ENCODE measurements around the gene BCAS3. TPM values are rescaled to one million over a fixed set of nuclear protein-coding genes. Genes with fewer than 3 reads are reported as not detected.
A peak's percentile ranks its signal among the peaks of the same experiment; 100 is the strongest.

The BCAS3 gene
- total RNA-seq, 1 donor from 2014 or later: 14.5 TPM

DNA sequence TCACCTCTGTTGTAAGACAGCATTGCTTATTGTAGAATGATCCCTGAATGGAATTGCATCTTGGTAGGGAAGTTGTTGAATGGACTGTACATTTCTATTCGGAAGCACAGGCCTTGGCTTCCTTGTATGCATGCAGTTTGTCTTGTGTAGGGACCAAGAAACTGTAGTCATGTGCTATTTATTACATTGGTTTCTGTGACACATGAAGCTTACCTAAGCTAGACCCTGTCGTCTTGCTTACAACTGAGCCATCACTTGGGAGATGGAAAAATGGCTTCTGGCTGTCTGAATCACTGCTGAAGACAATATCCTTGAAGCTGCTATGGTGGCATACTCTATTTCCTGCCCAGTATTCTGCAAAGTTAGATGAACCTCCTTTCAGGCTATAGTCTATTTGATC is 48.5 kb upstream of the BCAS3 start:
- Mint-ChIP-seq H3K4me1 (ENCODE audit: low read depth, unreplicated experiment) (no peaks in the 10 kb centered on the region), H3K36me3 (ENCODE audit: low read depth, unreplicated experiment) (peaks cover 3% of the 10 kb centered on the region), H3K4me3 (ENCODE audit: unreplicated experiment) (no peak overlapping the region), H3K27me3 (ENCODE audit: low read depth, unreplicated experiment) (no peaks in the 10 kb centered on the region), H3K9me3 (ENCODE audit: unreplicated experiment) (no peaks in the 10 kb centered on the region), H3K27ac (ENCODE audit: unreplicated experiment) (no peak overlapping the region)
- FAIRE-seq (no peak), DNase-seq (ENCODE audit: low read depth) (no peak)
- peaks cover 10% of the 10 kb centered on the region for H3K79me2 ChIP-seq (ENCODE audit: insufficient read depth, low read length)
- H4K20me1 ChIP-seq (ENCODE audit: insufficient read depth, low read length): peaks cover 24% of the 10 kb centered on the region
- no peaks in the 10 kb centered on the region for H3K4me1 ChIP-seq (ENCODE audit: insufficient read depth, low read length)
- H3K27me3 ChIP-seq (ENCODE audit: insufficient read depth, low read length): no peaks in the 10 kb centered on the region
- H3K4me3 ChIP-seq (ENCODE audit: insufficient read depth, low read depth, low read length): no peak overlapping the region
- no peak for TF ChIP-seq EZH2 (IDR thresholded peaks at IDR 0.05; ENCODE audit: insufficient read depth, low read length)
- TF ChIP-seq, protein P1, sequence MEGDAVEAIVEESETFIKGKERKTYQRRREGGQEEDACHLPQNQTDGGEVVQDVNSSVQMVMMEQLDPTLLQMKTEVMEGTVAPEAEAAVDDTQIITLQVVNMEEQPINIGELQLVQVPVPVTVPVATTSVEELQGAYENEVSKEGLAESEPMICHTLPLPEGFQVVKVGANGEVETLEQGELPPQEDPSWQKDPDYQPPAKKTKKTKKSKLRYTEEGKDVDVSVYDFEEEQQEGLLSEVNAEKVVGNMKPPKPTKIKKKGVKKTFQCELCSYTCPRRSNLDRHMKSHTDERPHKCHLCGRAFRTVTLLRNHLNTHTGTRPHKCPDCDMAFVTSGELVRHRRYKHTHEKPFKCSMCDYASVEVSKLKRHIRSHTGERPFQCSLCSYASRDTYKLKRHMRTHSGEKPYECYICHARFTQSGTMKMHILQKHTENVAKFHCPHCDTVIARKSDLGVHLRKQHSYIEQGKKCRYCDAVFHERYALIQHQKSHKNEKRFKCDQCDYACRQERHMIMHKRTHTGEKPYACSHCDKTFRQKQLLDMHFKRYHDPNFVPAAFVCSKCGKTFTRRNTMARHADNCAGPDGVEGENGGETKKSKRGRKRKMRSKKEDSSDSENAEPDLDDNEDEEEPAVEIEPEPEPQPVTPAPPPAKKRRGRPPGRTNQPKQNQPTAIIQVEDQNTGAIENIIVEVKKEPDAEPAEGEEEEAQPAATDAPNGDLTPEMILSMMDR (IDR thresholded peaks at IDR 0.05; ENCODE audit: insufficient read depth, low read depth, low read length): no peak
- H2AFZ ChIP-seq (ENCODE audit: low read depth, low read length): no peak overlapping the region
- no peak overlapping the region for H3K4me2 ChIP-seq (ENCODE audit: low read length)
- no peak overlapping the region for H3K9ac ChIP-seq (ENCODE audit: low read length)
- H3K36me3 ChIP-seq (ENCODE audit: insufficient read depth, low read length): no peaks in the 10 kb centered on the region
- H3K9me3 ChIP-seq (ENCODE audit: insufficient read depth, low read depth, low read length): no peaks in the 10 kb centered on the region
- no peak overlapping the region for H3K27ac ChIP-seq (ENCODE audit: low read depth, low read length)

DNA sequence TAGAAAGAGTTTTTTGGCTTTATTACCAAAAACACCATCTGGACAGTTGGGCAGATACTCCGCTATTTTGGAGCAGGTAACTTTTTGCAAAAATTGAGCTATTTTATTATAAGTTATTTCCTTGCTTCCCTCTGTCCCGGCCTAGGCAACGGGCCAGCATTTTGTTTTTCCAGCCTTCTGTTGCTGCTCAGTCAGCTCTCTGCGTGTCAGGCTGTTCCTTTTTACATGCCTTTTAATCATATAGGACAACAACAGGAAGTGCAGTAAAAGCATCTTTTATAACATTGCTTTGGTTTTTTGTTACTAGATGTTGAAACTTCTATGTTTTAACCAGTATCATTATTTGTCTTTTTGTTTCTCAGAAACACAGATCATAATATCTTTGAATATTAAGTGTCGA is 47.3 kb upstream of the BCAS3 start:
- H3K27ac ChIP-seq (ENCODE audit: low read depth, low read length): no peak overlapping the region
- H3K27ac Mint-ChIP-seq (ENCODE audit: unreplicated experiment): no peak overlapping the region
- no peaks in the 10 kb centered on the region for H3K4me1 Mint-ChIP-seq (ENCODE audit: low read depth, unreplicated experiment)
- DNase-seq (ENCODE audit: low read depth) (no peak), FAIRE-seq (no peak)
- no peaks in the 10 kb centered on the region for H3K4me1 ChIP-seq (ENCODE audit: insufficient read depth, low read length)
- peaks cover 25% of the 10 kb centered on the region for H4K20me1 ChIP-seq (ENCODE audit: insufficient read depth, low read length)
- H3K9ac ChIP-seq (ENCODE audit: low read length): no peak overlapping the region
- H3K36me3 Mint-ChIP-seq (ENCODE audit: low read depth, unreplicated experiment): peaks cover 3% of the 10 kb centered on the region
- peaks cover 9% of the 10 kb centered on the region for H3K36me3 ChIP-seq (ENCODE audit: insufficient read depth, low read length)
- no peaks in the 10 kb centered on the region for H3K9me3 Mint-ChIP-seq (ENCODE audit: unreplicated experiment)
- no peaks in the 10 kb centered on the region for H3K27me3 Mint-ChIP-seq (ENCODE audit: low read depth, unreplicated experiment)
- H3K4me3 Mint-ChIP-seq (ENCODE audit: unreplicated experiment): no peak overlapping the region
- H3K4me3 ChIP-seq (ENCODE audit: insufficient read depth, low read depth, low read length): no peak overlapping the region
- H3K9me3 ChIP-seq (ENCODE audit: insufficient read depth, low read depth, low read length): no peaks in the 10 kb centered on the region
- no peak overlapping the region for H2AFZ ChIP-seq (ENCODE audit: low read depth, low read length)
- TF ChIP-seq, protein P1 (IDR thresholded peaks at IDR 0.05; ENCODE audit: insufficient read depth, low read depth, low read length): no peak
- no peaks in the 10 kb centered on the region for H3K27me3 ChIP-seq (ENCODE audit: insufficient read depth, low read length)
- H3K4me2 ChIP-seq (ENCODE audit: low read length): no peak overlapping the region
- H3K79me2 ChIP-seq (ENCODE audit: insufficient read depth, low read length): peaks cover 10% of the 10 kb centered on the region

DNA sequence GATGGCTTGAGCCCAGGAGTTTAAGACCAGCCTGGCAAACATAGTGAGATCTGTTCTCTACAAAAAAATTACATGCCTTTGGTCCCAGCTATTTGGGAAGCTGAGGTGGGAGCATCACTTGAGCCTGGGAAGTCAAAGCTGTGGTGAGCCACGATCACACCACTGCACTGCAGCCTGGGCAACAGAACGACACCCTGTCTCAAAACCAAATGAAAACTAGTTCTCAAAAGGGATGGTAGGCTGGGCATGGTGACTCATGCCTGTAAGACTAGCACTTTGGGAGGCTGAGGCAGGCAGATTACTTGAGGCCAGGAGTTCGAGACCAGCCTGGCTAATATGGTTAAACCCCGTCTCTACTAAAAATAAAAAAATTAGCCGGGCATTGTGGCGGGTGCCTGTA is 46.5 kb upstream of the BCAS3 start:
- Histone ChIP-seq H3K9ac (ENCODE audit: low read length) (no peak overlapping the region), H3K79me2 (ENCODE audit: insufficient read depth, low read length) (peaks cover 10% of the 10 kb centered on the region), H3K36me3 (ENCODE audit: insufficient read depth, low read length) (peaks cover 14% of the 10 kb centered on the region), H3K4me3 (ENCODE audit: insufficient read depth, low read depth, low read length) (no peak overlapping the region), H3K4me2 (ENCODE audit: low read length) (no peak overlapping the region), H3K27me3 (ENCODE audit: insufficient read depth, low read length) (no peaks in the 10 kb centered on the region), H4K20me1 (ENCODE audit: insufficient read depth, low read length) (peaks cover 32% of the 10 kb centered on the region), H2AFZ (ENCODE audit: low read depth, low read length) (no peak overlapping the region), H3K9me3 (ENCODE audit: insufficient read depth, low read depth, low read length) (no peaks in the 10 kb centered on the region), H3K4me1 (ENCODE audit: insufficient read depth, low read length) (no peaks in the 10 kb centered on the region), H3K27ac (ENCODE audit: low read depth, low read length) (no peak overlapping the region)
- Mint-ChIP-seq H3K36me3 (ENCODE audit: low read depth, unreplicated experiment) (peaks cover 9% of the 10 kb centered on the region), H3K4me1 (ENCODE audit: low read depth, unreplicated experiment) (no peaks in the 10 kb centered on the region), H3K27me3 (ENCODE audit: low read depth, unreplicated experiment) (no peaks in the 10 kb centered on the region), H3K9me3 (ENCODE audit: unreplicated experiment) (no peaks in the 10 kb centered on the region), H3K27ac (ENCODE audit: unreplicated experiment) (no peak overlapping the region), H3K4me3 (ENCODE audit: unreplicated experiment) (no peak overlapping the region)
- no peak for TF ChIP-seq EZH2 (IDR thresholded peaks at IDR 0.05; ENCODE audit: insufficient read depth, low read length)
- TF ChIP-seq, protein P1 (IDR thresholded peaks at IDR 0.05; ENCODE audit: insufficient read depth, low read depth, low read length): no peak
- peak; percentile 8 for DNase-seq (ENCODE audit: low read depth)
- no peak for FAIRE-seq
